Bronchial epithelial cell (primary cell): ENCODE data around the gene WDSUB1. TPM values are rescaled to one million over a fixed set of nuclear protein-coding genes. Genes with fewer than 3 reads are reported as not detected.
A peak's percentile ranks its signal among the peaks of the same experiment; 100 is the strongest.

Experiments used
- DNase-seq: peaks from one replicate; pipeline ENCODE4 v3.0.0-alpha.2; 2010; ENCODE audit warnings: low read depth
- FAIRE-seq: peaks from 2 replicates; lab custom pipeline; 2011; peaks lifted over from hg19 to GRCh38; lab: Jason Lieb, UNC
- H3K27me3 ChIP-seq: 2 replicates; pipeline ENCODE4 v1.5.1; 2011; ENCODE audit warnings: low read length; ENCODE audit not compliant: control insufficient read depth, insufficient read depth
- H3K36me3 ChIP-seq: 2 replicates; pipeline ENCODE4 v1.5.1; 2011; ENCODE audit warnings: low read length; ENCODE audit not compliant: control insufficient read depth, insufficient read depth
- H3K4me3 ChIP-seq: 2 replicates; pipeline ENCODE4 v1.5.1; 2011; ENCODE audit warnings: mild to moderate bottlenecking, low read depth, low read length, control low read depth
- CTCF ChIP-seq: IDR thresholded peaks from 2 replicates; pipeline ENCODE4 v1.5.1; 2011; ENCODE audit warnings: mild to moderate bottlenecking, moderate library complexity, low read length, control low read depth, inconsistent platforms; ENCODE audit not compliant: insufficient read depth, severe bottlenecking
- total RNA-seq: library from RNA; depleted of rRNA; stranded (reverse); fragments of >200 nt; gene quantifications from 2 replicates; pipeline ENCODE4 v1.2.1, GENCODE V29; 2014

WDSUB1 gene
- total RNA-seq, 1 donor from 2014 or later = 16.1 TPM

DNA sequence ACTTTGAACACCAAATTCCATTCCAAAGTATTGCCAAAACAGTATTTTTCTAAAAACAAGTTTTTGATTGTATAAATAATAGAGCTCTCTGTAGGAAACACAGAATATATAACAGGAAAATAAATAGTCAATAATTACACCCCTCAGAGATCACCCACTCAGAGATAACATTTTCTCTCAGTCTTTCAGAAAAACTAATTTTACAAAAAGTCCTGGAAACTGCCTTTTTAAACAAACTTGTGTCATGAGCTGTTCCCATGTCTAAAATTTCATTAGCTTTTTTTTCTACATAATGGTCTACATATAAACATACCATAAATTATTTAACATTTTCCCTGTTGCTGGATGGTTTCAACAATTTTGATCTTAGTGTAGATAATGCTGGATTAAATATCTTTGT lies 1.2 kb upstream of the WDSUB1 start:
- DNase-seq = no peak
- no peak for FAIRE-seq
- H3K36me3 ChIP-seq = no peaks in the 10 kb centered on the region
- no peak overlapping the region for H3K4me3 ChIP-seq
- TF ChIP-seq CTCF = no peak
- no peaks in the 10 kb centered on the region for H3K27me3 ChIP-seq

GRCh38 chr2:159286709-159287441 lies 372 bp upstream of the WDSUB1 start:
- Histone ChIP-seq H3K36me3 (no peaks in the 10 kb centered on the region), H3K4me3 (peak overlapping the region; percentile 91), H3K27me3 (no peaks in the 10 kb centered on the region)
- FAIRE-seq = no peak
- peak; percentile 85 for DNase-seq
- TF ChIP-seq CTCF = no peak

DNA sequence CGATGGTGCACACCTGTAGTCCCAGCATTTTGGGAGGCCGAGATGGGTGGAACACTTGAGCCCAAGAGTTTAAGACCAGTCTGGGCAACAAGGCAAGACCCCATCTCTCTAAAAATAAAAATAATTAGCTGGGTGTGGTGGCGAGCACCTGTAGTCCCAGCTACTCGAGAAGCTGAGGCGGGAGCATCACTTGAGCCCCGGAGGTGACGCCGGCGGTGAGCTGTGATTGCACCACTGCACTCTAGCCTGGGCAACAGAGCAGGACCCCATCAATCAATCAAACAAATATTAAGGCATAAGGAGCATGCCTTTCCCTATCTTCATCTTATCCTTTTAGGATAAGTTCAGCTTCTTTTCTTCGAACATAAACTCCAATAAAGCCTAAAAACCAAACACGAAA lies 1.1 kb downstream of the WDSUB1 start:
- no peaks in the 10 kb centered on the region for H3K27me3 ChIP-seq
- H3K4me3 ChIP-seq = peak overlapping the region; percentile 91
- TF ChIP-seq CTCF = no peak
- peaks cover 1% of the 10 kb centered on the region for H3K36me3 ChIP-seq
- DNase-seq (no peak), FAIRE-seq (no peak)

- H3K36me3 ChIP-seq = peaks cover 2% of the 10 kb centered on the region
- TF ChIP-seq CTCF = no peak
- FAIRE-seq = no peak
- DNase-seq = no peak
- H3K4me3 ChIP-seq = no peak overlapping the region
- H3K27me3 ChIP-seq = no peaks in the 10 kb centered on the region
These were observed 3.0 kb downstream of the WDSUB1 start for GRCh38 chr2:159283529-159283928.

DNA sequence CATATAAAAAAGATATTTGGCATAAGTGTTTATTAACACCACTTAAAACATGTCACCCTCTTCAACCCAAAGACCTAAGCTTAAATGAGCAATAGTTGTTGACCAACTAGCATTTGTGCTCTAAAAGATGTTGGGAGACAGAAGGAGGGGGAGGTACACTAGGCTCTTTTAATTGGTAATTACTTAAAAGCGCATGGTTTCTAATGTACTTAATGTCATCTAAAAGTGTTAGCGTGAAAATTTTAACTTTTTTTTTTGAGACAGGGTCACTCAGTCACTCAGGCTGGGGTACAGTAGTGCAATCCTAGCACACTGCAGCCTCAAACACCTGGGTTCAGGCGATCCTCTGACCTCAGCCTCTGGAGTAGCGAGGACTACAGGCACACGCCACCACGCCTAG lies 5.5 kb downstream of the WDSUB1 start:
- DNase-seq (no peak), FAIRE-seq (no peak)
- no peaks in the 10 kb centered on the region for H3K27me3 ChIP-seq
- TF ChIP-seq CTCF = no peak
- peaks cover 2% of the 10 kb centered on the region for H3K36me3 ChIP-seq
- no peak overlapping the region for H3K4me3 ChIP-seq

- TF ChIP-seq CTCF = no peak
- peaks cover 2% of the 10 kb centered on the region for H3K36me3 ChIP-seq
- no peaks in the 10 kb centered on the region for H3K27me3 ChIP-seq
- no peak for FAIRE-seq
- no peak overlapping the region for H3K4me3 ChIP-seq
- DNase-seq = no peak
These were observed 6.8 kb downstream of the WDSUB1 start for GRCh38 chr2:159279700-159280099.
